Heart left ventricle (tissue), 16 donors: ENCODE measurements around the gene RAB27B. TPM values are rescaled to one million over a fixed set of nuclear protein-coding genes. Genes with fewer than 3 reads are reported as not detected.

Experiments used
- ATAC-seq, 4 donors: fragments of 200-7000 bp; cut with Tn5 transposase; one replicate each; pipeline ENCODE4 v1.9.1; 2020 to 2022; ENCODE audit warnings: moderate library complexity in 4 of 4, mild to moderate bottlenecking in 3 of 4, moderate number of reproducible peaks in 1 of 4
- DNase-seq, 5 donors: peaks; one replicate each; pipeline ENCODE4 v3.0.0-alpha.2; 2020
- H3K27ac ChIP-seq, 12 donors: fragments of 200-600 bp; sonication (generic) in 4 of 12; one replicate each; pipeline versions ENCODE4 v1.5.0 to v1.8.0; 2016 to 2022; ENCODE audit warnings: mild to moderate bottlenecking in 2 of 12
- H3K27me3 ChIP-seq, 9 donors: fragments of 200-600 bp; sonication (generic) in 2 of 9; one replicate each; pipeline versions ENCODE4 v1.5.1 to v1.8.0; 2016 to 2022; ENCODE audit warnings: mild to moderate bottlenecking in 3 of 9
- H3K36me3 ChIP-seq, 9 donors: fragments of 200-600 bp; sonication (generic) in 2 of 9; one replicate each; pipeline versions ENCODE4 v1.5.0 to v1.8.0; 2018 to 2022; ENCODE audit warnings: mild to moderate bottlenecking in 2 of 9
- H3K4me1 ChIP-seq, 12 donors: fragments of 200-600 bp; sonication (generic) in 4 of 12; one replicate each; pipeline versions ENCODE4 v1.5.0 to v1.8.0; 2016 to 2022; ENCODE audit warnings: mild to moderate bottlenecking in 3 of 12
- H3K4me3 ChIP-seq, 12 donors: fragments of 200-600 bp; sonication (generic) in 4 of 12; one replicate each; pipeline versions ENCODE4 v1.5.0 to v1.8.0; 2017 to 2022; ENCODE audit warnings: mild to moderate bottlenecking in 9 of 12, moderate library complexity in 4 of 12
- H3K9me3 ChIP-seq, 12 donors: fragments of 200-600 bp; sonication (generic) in 4 of 12; one replicate each; pipeline versions ENCODE4 v1.5.0 to v1.8.0; 2016 to 2022; ENCODE audit warnings: mild to moderate bottlenecking in 1 of 12
- POLR2A ChIP-seq, 2 donors: fragments of 450-650 bp; IDR thresholded peaks; one replicate each; pipeline ENCODE4 v1.6.1; 2017; ENCODE audit warnings: antibody characterized with exemption in 2 of 2, mild to moderate bottlenecking in 2 of 2, moderate library complexity in 2 of 2
- WGBS, 4 donors: extraction: QIAGEN DNeasy Blood & Tissue Kit in 2 of 4; methylation state at CpG; one replicate each; pipeline versions ENCODE4 v1.1.5 to v1.1.7; 2013 to 2018; 5-methylcytosine and 5-hydroxymethylcytosine counted together
- intact Hi-C, 10 donors: fragments of 100-400 bp; cut with DNase I; formaldehyde crosslinking; loops; one replicate each; pipeline versions ENCODE4 v1.11.1 to v1.14.2; 2022
- polyA plus RNA-seq, 2 donors: library from polyadenylated mRNA; stranded (reverse); fragments of 200-250 nt; gene quantifications; one replicate each; pipeline ENCODE4 v1.2.3, GENCODE V29; 2013
- total RNA-seq, 9 donors: library from RNA; depleted of rRNA in 2 of 9; stranded (reverse); fragments of >200 nt in 2 of 9; fragmentation: NEBNext Ultra II Directional in 3 of 9; extraction: Animal tissue kit (Norgen Biotek cat#: 25700) in 3 of 9; gene quantifications; one replicate each; pipeline versions ENCODE4 v1.1.0 to v1.2.4, GENCODE V29; 2016 to 2023
- TF ChIP-seq, protein P1 (sequence below), 12 donors: fragments of 200-600 bp; sonication (generic) in 4 of 12; IDR thresholded peaks; one replicate each; pipeline versions ENCODE4 v1.5.0 to v1.8.0; 2018 to 2022; ENCODE audit warnings: antibody characterized with exemption in 12 of 12, mild to moderate bottlenecking in 5 of 12
- donor health status: ischemic (EF 13 %, LVEDD 7.1; RV severe dilation, severe dysfunction).
- donor health status: healthy with polysubstance abuse.
- donor health status: DM: no; HTN: yes; CAD: no.
- donor health status: DM: no; HTN: no; CAD: no.
- donor health status: ischemic (EF 25% LVEDD 6.9; RV normal size, moderate dysfunction).
- donor health status: ischemic (EF 25% LVEDD 5.7; RV mildly dilated, moderate dysfunction).
- donor health status: healthy.
- donor health status: DM: yes; HTN: yes; CAD: no.
- donor health status: ischemic (EF 35%, LVEDD 5.7; RV mildly dilated, moderate dysfunction).
- donor health status: nonischemic (EF 11% LVEDD 7.7; RV severe dilation, severe dysfunction).
- donor health status: DM: yes; HTN: yes; CAD: no.
- donor health status: PGD.
- donor health status: ischemic (EF 29% LVEDD 5.4; RV normal size, mild dysfunction).
- donor health status: nonischemic (EF 23%, LVEDD 6.1; RV moderate dilation, normal function).

Gene RAB27B
- total and polyA plus RNA-seq, 11 donors, result 0.03 to 1.5 (median 0.13) TPM; not detected in 2

DNA sequence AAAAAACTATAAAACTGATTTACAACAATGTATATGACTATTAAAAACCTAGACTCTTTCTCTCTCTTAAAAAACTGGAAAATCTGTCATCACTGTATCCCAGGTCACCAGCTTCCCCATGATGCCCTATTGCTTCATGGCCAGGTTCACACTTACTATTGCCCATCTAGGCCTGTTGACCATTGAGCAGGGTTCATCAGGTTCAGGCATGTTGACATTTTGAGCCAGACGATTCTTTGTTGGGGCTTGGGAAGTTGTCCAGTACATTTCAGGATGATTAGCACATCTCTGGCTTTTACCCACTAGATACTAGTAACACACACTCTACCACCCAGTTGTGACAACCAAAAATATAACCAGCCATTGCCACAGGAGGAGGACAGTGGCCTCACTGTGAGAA, 26.9 kb upstream of the RAB27B start:
- Histone ChIP-seq H3K4me3 (no peak overlapping the region), H3K36me3 (no peaks in the 10 kb centered on the region), H3K9me3 (no peaks in the 10 kb centered on the region), H3K27me3 (no peaks in the 10 kb centered on the region), H3K27ac (no peak overlapping the region), H3K4me1 (peaks cover 0 to 10% (median 0%) of the 10 kb centered on the region in 12 donors)
- DNase-seq (no peak), ATAC-seq (no peak)
- WGBS, 4 donors, result 57 to 79% (median 72%) methylated on average over 1 of the region's 1 CpG
- intact Hi-C loops, result no loop called here
- TF ChIP-seq, protein P1, sequence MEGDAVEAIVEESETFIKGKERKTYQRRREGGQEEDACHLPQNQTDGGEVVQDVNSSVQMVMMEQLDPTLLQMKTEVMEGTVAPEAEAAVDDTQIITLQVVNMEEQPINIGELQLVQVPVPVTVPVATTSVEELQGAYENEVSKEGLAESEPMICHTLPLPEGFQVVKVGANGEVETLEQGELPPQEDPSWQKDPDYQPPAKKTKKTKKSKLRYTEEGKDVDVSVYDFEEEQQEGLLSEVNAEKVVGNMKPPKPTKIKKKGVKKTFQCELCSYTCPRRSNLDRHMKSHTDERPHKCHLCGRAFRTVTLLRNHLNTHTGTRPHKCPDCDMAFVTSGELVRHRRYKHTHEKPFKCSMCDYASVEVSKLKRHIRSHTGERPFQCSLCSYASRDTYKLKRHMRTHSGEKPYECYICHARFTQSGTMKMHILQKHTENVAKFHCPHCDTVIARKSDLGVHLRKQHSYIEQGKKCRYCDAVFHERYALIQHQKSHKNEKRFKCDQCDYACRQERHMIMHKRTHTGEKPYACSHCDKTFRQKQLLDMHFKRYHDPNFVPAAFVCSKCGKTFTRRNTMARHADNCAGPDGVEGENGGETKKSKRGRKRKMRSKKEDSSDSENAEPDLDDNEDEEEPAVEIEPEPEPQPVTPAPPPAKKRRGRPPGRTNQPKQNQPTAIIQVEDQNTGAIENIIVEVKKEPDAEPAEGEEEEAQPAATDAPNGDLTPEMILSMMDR (IDR thresholded peaks at IDR 0.05), result no peak
- TF ChIP-seq POLR2A (IDR thresholded peaks at IDR 0.05), result no peak

DNA sequence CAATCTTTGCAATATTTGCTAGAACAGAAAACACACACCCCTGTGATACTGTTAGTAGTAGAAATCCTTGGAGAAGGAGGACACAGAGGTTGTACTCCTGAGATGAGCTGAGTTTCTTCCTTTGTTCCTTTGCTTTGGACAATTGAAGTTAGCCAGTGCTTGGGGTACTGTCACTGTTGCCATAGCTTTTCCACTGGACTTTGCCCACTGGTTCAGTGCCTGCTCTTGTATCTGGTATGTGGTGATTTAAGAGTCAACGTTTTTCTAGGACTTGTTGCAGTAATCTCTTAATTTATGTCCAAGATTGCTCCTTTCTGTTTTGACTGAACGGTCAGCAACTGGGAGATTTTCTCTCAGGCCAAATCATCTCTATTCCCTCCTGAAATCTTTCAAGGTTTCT, 26.1 kb upstream of the RAB27B start:
- TF ChIP-seq, protein P1 (IDR thresholded peaks at IDR 0.05), result no peak
- TF ChIP-seq POLR2A (IDR thresholded peaks at IDR 0.05), result no peak
- WGBS, 4 donors, result 49 to 57% (median 57%) methylated on average over 2 of the region's 2 CpGs
- intact Hi-C loops, result no loop called here

DNA sequence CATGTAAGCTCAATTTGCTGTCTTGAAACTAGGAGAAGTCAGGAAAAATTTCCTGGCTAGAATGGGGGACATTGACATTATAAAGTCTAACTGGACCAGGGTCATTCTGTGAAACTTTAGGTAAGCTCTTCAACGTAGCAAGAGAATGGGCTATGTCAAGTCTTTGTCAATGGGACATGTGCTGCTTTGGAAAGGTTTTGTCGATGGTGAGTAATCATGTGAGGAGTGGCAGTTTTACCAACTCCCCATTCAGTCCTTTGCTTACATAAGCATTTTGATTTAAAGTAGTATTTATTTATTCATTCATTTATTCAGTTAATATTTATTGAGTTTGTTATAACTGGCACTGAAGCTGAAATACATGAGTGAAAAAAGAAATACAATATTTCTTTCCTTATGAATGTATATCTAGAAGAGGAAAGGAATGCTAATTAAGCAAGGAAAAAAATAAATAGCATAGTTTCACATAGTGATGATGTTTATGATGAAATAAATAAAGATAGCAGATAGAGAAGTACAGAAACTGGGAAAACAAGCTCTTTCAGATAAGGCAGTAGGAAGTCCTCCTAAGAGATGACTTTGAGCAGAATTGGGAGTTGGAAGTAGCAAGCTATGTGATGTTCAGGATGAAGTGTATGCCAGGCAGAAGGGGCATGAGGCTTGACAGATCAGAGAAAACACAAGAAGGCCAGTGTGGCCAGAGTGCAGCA, 25.4 kb upstream of the RAB27B start:
- intact Hi-C loops, result no loop called here

More for the DNA sequence above, 26.1 kb upstream of the RAB27B start:
- no peak overlapping the region for H3K27ac ChIP-seq
- H3K9me3 ChIP-seq, result no peaks in the 10 kb centered on the region
- DNase-seq (no peak), ATAC-seq (no peak)
- no peaks in the 10 kb centered on the region for H3K27me3 ChIP-seq
- H3K4me3 ChIP-seq, result no peak overlapping the region
- H3K4me1 ChIP-seq, result peaks cover 0 to 10% (median 0%) of the 10 kb centered on the region in 12 donors
- no peaks in the 10 kb centered on the region for H3K36me3 ChIP-seq

DNA sequence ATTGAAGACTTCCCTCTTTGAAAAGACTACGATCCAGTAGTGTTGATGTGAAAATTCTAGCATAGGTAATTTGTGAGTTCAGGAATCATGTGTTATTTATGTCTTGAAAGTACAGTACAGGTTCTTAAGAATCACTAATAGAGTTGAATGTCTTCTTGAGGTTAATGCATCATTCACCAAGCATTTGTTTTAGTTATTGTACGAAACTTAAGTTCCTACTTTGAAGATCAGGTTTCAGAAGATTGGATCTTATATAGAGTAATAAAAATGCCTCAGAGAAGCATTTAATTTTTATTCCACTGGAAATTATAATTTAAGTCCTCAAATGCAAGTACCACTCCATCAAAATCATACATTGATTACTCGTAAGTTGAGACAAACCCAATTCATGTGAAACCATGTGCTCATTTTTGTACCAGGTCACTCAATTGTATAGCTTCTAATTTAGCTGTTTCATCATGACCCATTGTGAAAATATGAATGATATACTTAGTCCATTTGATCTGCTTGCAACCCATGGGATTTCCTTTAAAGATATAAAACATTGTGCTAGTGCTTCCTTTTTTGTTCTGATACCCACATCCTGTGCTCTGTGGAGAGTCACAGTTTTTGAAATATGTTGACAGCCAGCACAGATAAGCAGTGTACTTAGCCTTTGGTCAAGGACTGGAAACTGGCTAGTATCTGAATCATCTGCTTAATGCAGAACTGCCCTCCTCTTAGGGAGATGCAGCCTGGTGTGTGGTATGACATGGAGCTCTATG, 22.5 kb upstream of the RAB27B start:
- no peaks in the 10 kb centered on the region for H3K36me3 ChIP-seq
- intact Hi-C loops, result no loop called here
- 59 to 72% (median 65%) methylated on average over 3 of the region's 3 CpGs for WGBS, 4 donors
- no peak overlapping the region for H3K4me3 ChIP-seq
- H3K9me3 ChIP-seq, result no peaks in the 10 kb centered on the region
- no peak overlapping the region for H3K27ac ChIP-seq
- peaks cover 0 to 10% (median 0%) of the 10 kb centered on the region in 12 donors for H3K4me1 ChIP-seq
- DNase-seq (no peak), ATAC-seq (peak in 1 of 4 donors; percentile 39)
- no peak for TF ChIP-seq POLR2A (IDR thresholded peaks at IDR 0.05)
- TF ChIP-seq, protein P1 (IDR thresholded peaks at IDR 0.05), result no peak
- H3K27me3 ChIP-seq, result no peaks in the 10 kb centered on the region

More for the DNA sequence above, 25.4 kb upstream of the RAB27B start:
- peaks cover 0 to 10% (median 0%) of the 10 kb centered on the region in 12 donors for H3K4me1 ChIP-seq
- H3K9me3 ChIP-seq, result no peaks in the 10 kb centered on the region
- DNase-seq (no peak), ATAC-seq (no peak)
- no peak overlapping the region for H3K27ac ChIP-seq
- 74 to 82% (median 80%) methylated on average over 2 of the region's 2 CpGs for WGBS, 4 donors
- TF ChIP-seq POLR2A (IDR thresholded peaks at IDR 0.05), result no peak
- TF ChIP-seq, protein P1 (IDR thresholded peaks at IDR 0.05), result no peak
- no peak overlapping the region for H3K4me3 ChIP-seq
- no peaks in the 10 kb centered on the region for H3K36me3 ChIP-seq
- no peaks in the 10 kb centered on the region for H3K27me3 ChIP-seq
